Non-pigmented ciliary epithelial cell (primary cell): ENCODE measurements around the gene MAP9.
"Not testable (repeated sequence)": the region's sequence is repeated elsewhere in the genome, so short reads cannot be mapped to it uniquely, and the experiment has no call there.

Source experiments
- DNase-seq: peaks from one replicate; pipeline ENCODE4 v3.0.0-alpha.2; 2010; ENCODE audit warnings: low read depth

MAP9 gene

GRCh38 chr4:155376387-155377268 is at the start of gene MAP9:
Gene MAP9, minus strand, starts transcription at chr4:155376965. Its CDS starts 1,115 bp downstream, at chr4:155375850.
- DNase-seq = peak; percentile 87

GRCh38 chr4:155424778-155425177 is 48.0 kb upstream of the MAP9 start:
- not testable (repeated sequence) for DNase-seq

- DNase-seq = no peak
Measured at GRCh38 chr4:155423671-155424070, 46.9 kb upstream of the MAP9 start.

- no peak for DNase-seq
Measured at GRCh38 chr4:155419266-155419665, 42.5 kb upstream of the MAP9 start.

- no peak for DNase-seq
Measured at GRCh38 chr4:155415662-155416061, 38.9 kb upstream of the MAP9 start.

GRCh38 chr4:155413451-155413850 is 36.7 kb upstream of the MAP9 start:
- no peak for DNase-seq

- DNase-seq = no peak
Measured at GRCh38 chr4:155411546-155411945, 34.8 kb upstream of the MAP9 start.

- no peak for DNase-seq
Measured at GRCh38 chr4:155408796-155409195, 32.0 kb upstream of the MAP9 start.

- no peak for DNase-seq
Measured at GRCh38 chr4:155407480-155407879, 30.7 kb upstream of the MAP9 start.

- peak; percentile 13 for DNase-seq
Measured at GRCh38 chr4:155405059-155405458, 28.3 kb upstream of the MAP9 start.

GRCh38 chr4:155403886-155404285 is 27.1 kb upstream of the MAP9 start:
- peak; percentile 24 for DNase-seq

- no peak for DNase-seq
Measured at GRCh38 chr4:155402941-155403340, 26.2 kb upstream of the MAP9 start.

- no peak for DNase-seq
Measured at GRCh38 chr4:155400893-155401292, 24.1 kb upstream of the MAP9 start.

- no peak for DNase-seq
Measured at GRCh38 chr4:155399974-155400697, 23.4 kb upstream of the MAP9 start.

- no peak for DNase-seq
Measured at GRCh38 chr4:155392481-155393184, 15.9 kb upstream of the MAP9 start.

- DNase-seq = no peak
Measured at GRCh38 chr4:155391932-155392331, 15.2 kb upstream of the MAP9 start.

GRCh38 chr4:155388162-155388561 is 11.4 kb upstream of the MAP9 start:
- no peak for DNase-seq

- DNase-seq = no peak
Measured at GRCh38 chr4:155383541-155383940, 6.8 kb upstream of the MAP9 start.

GRCh38 chr4:155377276-155377675 is 511 bp upstream of the MAP9 start:
- no peak for DNase-seq

GRCh38 chr4:155371432-155372043 is 5.2 kb downstream of the MAP9 start:
- no peak for DNase-seq

GRCh38 chr4:155367608-155368007 is 9.2 kb downstream of the MAP9 start:
- no peak for DNase-seq

- DNase-seq = peak; percentile 20
Measured at GRCh38 chr4:155353923-155354540, 22.7 kb downstream of the MAP9 start.
